K562 (cell line): ENCODE measurements around the gene SPTAN1. TPM values are rescaled to one million over a fixed set of nuclear protein-coding genes. Genes with fewer than 3 reads are reported as not detected.

Experiments used
- ATAC-seq: fragments of 200-7000 bp; cut with Tn5 transposase; 3 replicates; pipeline ENCODE4 v1.9.1; 2020; ENCODE audit warnings: moderate library complexity
- BruUV-seq: library from RNA; stranded (reverse); fragments of 400-500 nt; replicated peaks from 2 replicates; lab custom pipeline; 2021; lab: Mats Ljungman, UMichigan
- CTCF ChIA-PET: fragments of 300-600 bp; formaldehyde crosslinking; extraction: SDS; loops from one replicate; lab custom pipeline; 2021; ENCODE audit warnings: low intra/inter-chr PET ratio; lab: Yijun Ruan, JAX
- POLR2A ChIA-PET: fragments of 300-600, 350-650 bp; sonication (Branson Sonifier 250); formaldehyde crosslinking; extraction: SDS; loops from one replicate; lab custom pipeline; 2021; ENCODE audit warnings: antibody characterized with exemption, inconsistent platforms; lab: Yijun Ruan, JAX
- DNase-seq, 4 experiments: peaks; one replicate each; pipeline versions ENCODE4 v3.0.0 to v3.0.0-alpha.2; 2011 to 2018; ENCODE audit warnings: low spot score in 3 of 4, mixed read lengths in 3 of 4; ENCODE audit errors: extremely low read depth in 1 of 4
- FAIRE-seq: peaks from 2 replicates; lab custom pipeline; 2011; peaks lifted over from hg19 to GRCh38; lab: Jason Lieb, UNC
- H2AFZ ChIP-seq: 2 replicates; pipeline ENCODE4 v1.6.0; 2011; ENCODE audit warnings: low read depth, low read length, control low read depth, inconsistent platforms
- H3K27ac ChIP-seq: fragments of 200-600 bp; 3 replicates; pipeline ENCODE4 v1.8.0; 2011; ENCODE audit warnings: low read depth, mild to moderate bottlenecking, control low read depth, inconsistent platforms, low read length, moderate library complexity, mixed read lengths; ENCODE audit errors: extremely low read depth
- H3K27me3 ChIP-seq, 2 experiments: fragments of 300-600 bp in 1 of 2; 2 replicates in 1 of 2; 3 replicates in 1 of 2; pipeline versions ENCODE4 v1.6.0 to v1.8.0; 2011; ENCODE audit warnings: inconsistent platforms in 2 of 2, low read length in 2 of 2, mild to moderate bottlenecking in 1 of 2, mixed read lengths in 1 of 2, moderate library complexity in 1 of 2; ENCODE audit not compliant: control insufficient read depth in 2 of 2, insufficient read depth in 2 of 2
- H3K36me3 ChIP-seq: fragments of 300-600 bp; 3 replicates; pipeline ENCODE4 v1.8.0; 2011; ENCODE audit warnings: mild to moderate bottlenecking, low read length, inconsistent platforms; ENCODE audit not compliant: control insufficient read depth, insufficient read depth
- H3K4me1 ChIP-seq, 2 experiments: fragments of 200-600 bp in 1 of 2; replicated peaks in 1 of 2; 2 replicates in 1 of 2; 3 replicates in 1 of 2; pipeline versions ENCODE4 v1.5.1 to v1.8.0; 2011; ENCODE audit warnings: inconsistent platforms in 2 of 2, low read length in 2 of 2, mild to moderate bottlenecking in 1 of 2, mixed read lengths in 1 of 2, moderate library complexity in 1 of 2; ENCODE audit not compliant: control insufficient read depth in 2 of 2, insufficient read depth in 2 of 2
- H3K4me2 ChIP-seq: 2 replicates; pipeline ENCODE4 v1.6.1; 2011; ENCODE audit warnings: low read length, control low read depth, inconsistent platforms, mixed read lengths; ENCODE audit not compliant: insufficient read depth
- H3K4me3 ChIP-seq: fragments of 200-600 bp; sonication (generic), shearing (Covaris generic); 2 replicates; pipeline ENCODE4 v1.5.1; 2016; ENCODE audit warnings: control low read depth, inconsistent platforms
- H3K79me2 ChIP-seq: fragments of 200-600 bp; 3 replicates; pipeline ENCODE4 v1.8.0; 2011; ENCODE audit warnings: low read length, inconsistent platforms; ENCODE audit not compliant: control insufficient read depth, insufficient read depth
- H3K9ac ChIP-seq, 2 experiments: 2 replicates each; pipeline versions ENCODE4 v1.6.0 to v1.6.1; 2011; ENCODE audit warnings: low read depth in 2 of 2, low read length in 2 of 2, control low read depth in 1 of 2, inconsistent platforms in 1 of 2, mild to moderate bottlenecking in 1 of 2, mixed read lengths in 1 of 2; ENCODE audit not compliant: insufficient read depth in 1 of 2
- H3K9me1 ChIP-seq: one replicate; pipeline ENCODE4 v1.6.0; 2011; ENCODE audit warnings: inconsistent platforms, mild to moderate bottlenecking, low read length, moderate library complexity; ENCODE audit not compliant: control insufficient read depth, insufficient read depth
- H3K9me3 ChIP-seq: replicated peaks from 2 replicates; pipeline ENCODE4 v1.5.1; 2011; ENCODE audit warnings: low read depth, low read length, inconsistent platforms; ENCODE audit not compliant: control insufficient read depth, insufficient read depth
- H4K20me1 ChIP-seq: replicated peaks from 2 replicates; pipeline ENCODE4 v1.6.1; 2011; ENCODE audit warnings: low read length, inconsistent platforms, mixed read lengths; ENCODE audit not compliant: control insufficient read depth, insufficient read depth
- CTCF ChIP-seq, 3 experiments: IDR thresholded peaks in 2 of 3; conservative IDR thresholded peaks in 1 of 3; 2 replicates each; pipeline ENCODE4 v1.5.1; 2011 to 2012; ENCODE audit warnings: low read length in 3 of 3, mild to moderate bottlenecking in 3 of 3, control low read depth in 2 of 3, improper control_type of control experiment in 1 of 3, inconsistent platforms in 1 of 3, low read depth in 1 of 3, mixed read lengths in 1 of 3, moderate library complexity in 1 of 3; ENCODE audit not compliant: insufficient read depth in 2 of 3
- MAX ChIP-seq: sonication (generic); formaldehyde crosslinking; IDR thresholded peaks from 2 replicates; pipeline ENCODE4 v1.9.0; 2022; ENCODE audit warnings: mild to moderate bottlenecking, missing genetic modification reagents
- ZNF780A ChIP-seq: fragments of 250-450 bp; sonication (Bioruptor Pico); IDR thresholded peaks from 2 replicates; pipeline ENCODE4 v1.5.0; 2021; ENCODE audit warnings: mild to moderate bottlenecking
- WGBS: fragments of 100-300 bp; shearing (Covaris generic); methylation state at CpG from one replicate; pipeline ENCODE4 v1.1.6; 2016; ENCODE audit warnings: low coverage, mixed read lengths; ENCODE audit not compliant: insufficient coverage; ENCODE audit errors: missing lambda C conversion rate; 5-methylcytosine and 5-hydroxymethylcytosine counted together
- in situ Hi-C: fragments of 300-500 bp; cut with MboI; formaldehyde crosslinking; loops from 4 replicates; pipeline ENCODE4 v1.15.0; 2018; ENCODE audit warnings: inconsistent platforms, mixed read lengths
- intact Hi-C: fragments of 100-400 bp; cut with micrococcal nuclease; formaldehyde crosslinking; loops from 2 replicates; pipeline ENCODE4 v1.14.2; 2022
- polyA plus RNA-seq, 8 experiments: library from polyadenylated mRNA; depleted of rRNA in 4 of 8; stranded (reverse) in 5 of 8; unstranded in 3 of 8; fragments of >200 nt; fragmentation: Nextera tagmentation in 2 of 8; fragmentation: Illumina TruSeq in 1 of 8; extraction: Ambion mirVana in 2 of 8; extraction: Trizol in 1 of 8; gene quantifications; 2 replicates each; pipeline versions ENCODE4 v1.2.1 to v1.2.3, GENCODE V29; 2011 to 2014; ENCODE audit warnings: inconsistent platforms in 1 of 8, missing spikeins in 1 of 8
- total RNA-seq, 7 experiments: library from RNA; depleted of rRNA in 6 of 7; stranded (reverse); fragments of >200 nt in 6 of 7; fragmentation: Illumina TruSeq in 2 of 7; extraction: Trizol in 2 of 7; gene quantifications; 2 replicates each; pipeline versions ENCODE4 v1.2.1 to v1.2.3, GENCODE V29; 2011 to 2021; ENCODE audit warnings: low replicate concordance in 1 of 7

The SPTAN1 gene
- total and polyA plus RNA-seq, 9 of the 15 experiments (the other 6 are each of a cell fraction or from before 2014, with no cell fraction given), result 1.5 to 13.5 (median 6.8) TPM

GRCh38 chr9:128648206-128648605, 95.8 kb downstream of the SPTAN1 start (continued):
- peak; percentile 39 to 45 (median 42); a peak in 3 of 6 replicates for TF ChIP-seq CTCF (IDR thresholded peaks at IDR 0.05 in 2 of 3, conservative IDR thresholded peaks at IDR 0.05 in 1 of 3; ENCODE audit: insufficient read depth in 2 of 3, low read depth in 1 of 3, low read length in 3 of 3)
- TF ChIP-seq, all 486 proteins: peak for 9; not testable (repeated sequence) for 477

- WGBS, result 94% methylated on average over 5 of the region's 5 CpGs
- ATAC-seq (no peak), FAIRE-seq (no peak), DNase-seq (no peak)
- no peaks in the 10 kb centered on the region for H3K9me1 ChIP-seq
- no peaks in the 10 kb centered on the region for H4K20me1 ChIP-seq
- H3K79me2 ChIP-seq, result peaks cover 46% of the 10 kb centered on the region
- no peaks in the 10 kb centered on the region; a peak in 1 of 5 replicates for H3K27me3 ChIP-seq
- TF ChIP-seq MAX (CRISPR knock-in tag) (peak; percentile 51), ZNF780A (CRISPR knock-in tag) (no peak)
- in situ Hi-C loops, result loop anchor here (5.0 kb wide), 1 partner anchor 1021 kb away; no protein-coding TSS in a partner anchor
- H2AFZ ChIP-seq, result no peak overlapping the region
- POLR2A ChIA-PET, result interaction anchor here (2.0 kb wide), 1 partner anchor 1019 kb away, joined by 8 read pairs; no protein-coding TSS in a partner anchor
- H3K9ac ChIP-seq, result peak overlapping the region in 1 of 2 experiments; percentile 18; a peak in 1 of 4 replicates
- no peak overlapping the region for H3K4me2 ChIP-seq
- CTCF ChIA-PET, result no interaction called here
- H3K4me1 ChIP-seq, result peaks cover 2 to 25% of the 10 kb centered on the region in 2 experiments; a peak in 3 of 5 replicates
- H3K9me3 ChIP-seq, result no peaks in the 10 kb centered on the region
- no TSS peak for BruUV-seq
- H3K36me3 ChIP-seq, result peaks cover 23% of the 10 kb centered on the region; the same call in 2 of the 3 replicates
- intact Hi-C loops, result no loop called here
- no peak overlapping the region for H3K27ac ChIP-seq
- H3K4me3 ChIP-seq, result no peak overlapping the region
Observed at GRCh38 chr9:128651798-128652197, 99.4 kb downstream of the SPTAN1 start.
